GM10266 (cell line): Measurements from ENCODE around the gene LRRC17.
A peak's percentile ranks its signal among the peaks of the same experiment; 100 is the strongest.

Source experiments
- DNase-seq: peaks from one replicate; pipeline ENCODE4 v3.0.0; 2012; ENCODE audit errors: extremely low spot score
- TF ChIP-seq, protein P1 (sequence below): IDR thresholded peaks from 2 replicates; pipeline ENCODE4 v1.5.1; 2012; ENCODE audit warnings: mild to moderate bottlenecking, low read depth; ENCODE audit not compliant: control insufficient read depth, insufficient read depth; ENCODE audit errors: missing control alignments

LRRC17 gene

DNA sequence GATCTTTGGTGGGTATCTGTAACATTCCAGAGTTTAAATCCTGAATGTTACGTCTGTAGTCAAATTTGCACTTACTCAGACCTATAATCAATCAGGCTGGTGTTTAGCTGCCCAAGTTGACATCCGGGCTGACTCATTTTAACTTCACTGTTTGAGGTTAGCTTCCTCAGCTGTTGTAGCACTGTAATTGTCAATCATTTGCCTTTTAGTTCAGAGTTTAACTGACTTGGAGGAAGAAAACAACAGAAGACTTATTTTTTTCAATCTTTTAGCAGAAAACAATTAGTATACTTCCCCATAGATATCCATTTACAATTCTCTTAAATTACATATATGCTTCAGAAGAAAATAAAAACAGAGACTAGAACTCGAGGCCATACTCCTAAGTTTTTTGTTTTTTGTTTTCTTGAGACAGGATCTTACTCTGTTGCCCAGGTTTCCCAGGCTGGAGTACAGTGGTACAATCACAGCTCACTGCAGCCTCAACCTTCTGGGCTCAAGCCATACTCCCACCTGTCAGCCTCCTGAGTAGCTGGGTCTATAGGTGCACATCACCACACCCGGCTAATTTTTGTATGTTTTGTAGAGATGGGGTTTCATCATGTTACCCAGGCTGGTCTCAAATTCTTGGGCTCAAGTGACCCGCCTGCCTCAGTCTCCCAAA lies 38.5 kb upstream of the LRRC17 start:
- peak; percentile 47 for DNase-seq
- TF ChIP-seq, protein P1, sequence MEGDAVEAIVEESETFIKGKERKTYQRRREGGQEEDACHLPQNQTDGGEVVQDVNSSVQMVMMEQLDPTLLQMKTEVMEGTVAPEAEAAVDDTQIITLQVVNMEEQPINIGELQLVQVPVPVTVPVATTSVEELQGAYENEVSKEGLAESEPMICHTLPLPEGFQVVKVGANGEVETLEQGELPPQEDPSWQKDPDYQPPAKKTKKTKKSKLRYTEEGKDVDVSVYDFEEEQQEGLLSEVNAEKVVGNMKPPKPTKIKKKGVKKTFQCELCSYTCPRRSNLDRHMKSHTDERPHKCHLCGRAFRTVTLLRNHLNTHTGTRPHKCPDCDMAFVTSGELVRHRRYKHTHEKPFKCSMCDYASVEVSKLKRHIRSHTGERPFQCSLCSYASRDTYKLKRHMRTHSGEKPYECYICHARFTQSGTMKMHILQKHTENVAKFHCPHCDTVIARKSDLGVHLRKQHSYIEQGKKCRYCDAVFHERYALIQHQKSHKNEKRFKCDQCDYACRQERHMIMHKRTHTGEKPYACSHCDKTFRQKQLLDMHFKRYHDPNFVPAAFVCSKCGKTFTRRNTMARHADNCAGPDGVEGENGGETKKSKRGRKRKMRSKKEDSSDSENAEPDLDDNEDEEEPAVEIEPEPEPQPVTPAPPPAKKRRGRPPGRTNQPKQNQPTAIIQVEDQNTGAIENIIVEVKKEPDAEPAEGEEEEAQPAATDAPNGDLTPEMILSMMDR, result no peak

DNA sequence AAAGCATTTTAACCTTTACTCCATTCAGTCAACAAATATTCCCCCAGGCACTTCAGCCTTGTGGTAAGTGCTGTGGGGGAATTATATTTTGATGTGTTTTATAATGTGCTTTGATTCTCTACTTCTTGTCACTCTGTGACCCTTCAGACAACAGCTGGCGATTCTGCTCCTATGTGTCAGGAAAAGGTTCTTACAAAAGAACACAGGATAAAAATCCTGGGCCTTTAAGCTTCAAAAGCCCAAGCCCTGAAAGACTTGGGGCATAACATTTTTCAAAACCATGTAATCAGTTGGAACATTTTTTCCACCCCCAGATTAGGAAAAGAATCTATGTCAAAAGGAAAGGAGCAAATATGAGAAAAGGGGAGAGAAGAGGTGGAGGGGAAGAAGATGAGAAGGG lies 37.8 kb upstream of the LRRC17 start:
- TF ChIP-seq, protein P1, result no peak
- no peak for DNase-seq

DNA sequence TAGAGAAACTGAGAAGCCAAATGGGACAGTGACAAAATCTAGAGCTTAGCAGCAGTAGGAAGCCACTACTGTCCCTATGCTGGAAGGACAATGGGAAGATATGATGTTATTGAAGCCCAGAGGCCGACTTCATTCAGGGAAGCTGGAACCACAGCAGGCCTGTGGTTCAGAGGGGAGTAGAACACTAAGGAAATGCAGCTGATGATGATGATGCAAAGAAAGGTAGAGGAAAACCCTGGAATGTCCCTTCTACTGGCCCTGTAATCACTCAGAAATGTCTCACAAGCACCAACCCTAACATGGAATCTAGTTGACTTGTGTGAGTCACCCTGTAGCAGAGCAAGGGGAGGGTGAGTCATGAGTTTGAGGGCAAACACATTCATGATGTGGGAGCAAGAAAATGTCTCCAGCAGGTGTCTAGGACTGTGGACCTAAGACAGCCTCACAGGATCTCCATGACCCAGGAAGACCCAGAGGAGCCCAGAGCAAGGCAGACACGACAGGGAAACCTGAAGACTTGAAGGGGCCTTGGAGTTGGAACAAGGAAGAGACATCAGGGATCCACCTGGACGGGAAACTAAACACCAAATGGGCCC lies 37.0 kb upstream of the LRRC17 start:
- no peak for DNase-seq
- TF ChIP-seq, protein P1, result no peak

DNA sequence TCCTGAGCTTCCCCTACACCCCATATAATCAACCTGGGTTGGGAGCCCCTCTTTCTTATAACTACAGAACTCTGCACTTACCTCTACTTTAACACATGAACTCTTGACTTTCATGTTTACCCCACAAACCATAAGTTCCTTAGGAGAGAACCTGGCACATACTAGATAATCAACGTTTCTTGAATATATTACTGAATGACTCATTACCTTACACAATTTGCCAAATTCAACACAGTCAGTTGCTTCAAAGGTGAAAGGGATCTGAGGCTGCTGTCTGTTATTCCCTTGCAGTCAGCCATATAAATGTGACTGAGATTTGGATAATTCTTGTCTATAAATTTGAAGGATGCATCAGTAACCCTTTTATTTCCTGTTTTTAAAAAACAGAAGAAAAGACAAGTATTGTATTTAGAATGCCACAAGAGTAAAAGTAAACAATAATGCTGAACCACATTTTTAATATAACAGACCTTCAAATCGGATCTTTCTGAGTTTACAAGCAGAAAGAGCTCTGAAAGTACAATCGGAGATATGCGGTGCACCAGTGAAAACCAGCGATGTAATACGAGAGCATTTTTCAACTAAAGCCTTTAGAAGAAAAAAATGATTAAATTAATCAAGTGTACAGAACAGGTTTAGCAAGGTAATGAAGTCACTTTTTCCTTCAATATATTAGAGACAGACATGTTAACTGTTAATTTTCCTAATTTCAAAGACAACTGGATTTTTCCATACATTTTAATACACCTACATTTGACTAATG lies 29.5 kb upstream of the LRRC17 start:
- no peak for DNase-seq
- TF ChIP-seq, protein P1, result no peak

DNA sequence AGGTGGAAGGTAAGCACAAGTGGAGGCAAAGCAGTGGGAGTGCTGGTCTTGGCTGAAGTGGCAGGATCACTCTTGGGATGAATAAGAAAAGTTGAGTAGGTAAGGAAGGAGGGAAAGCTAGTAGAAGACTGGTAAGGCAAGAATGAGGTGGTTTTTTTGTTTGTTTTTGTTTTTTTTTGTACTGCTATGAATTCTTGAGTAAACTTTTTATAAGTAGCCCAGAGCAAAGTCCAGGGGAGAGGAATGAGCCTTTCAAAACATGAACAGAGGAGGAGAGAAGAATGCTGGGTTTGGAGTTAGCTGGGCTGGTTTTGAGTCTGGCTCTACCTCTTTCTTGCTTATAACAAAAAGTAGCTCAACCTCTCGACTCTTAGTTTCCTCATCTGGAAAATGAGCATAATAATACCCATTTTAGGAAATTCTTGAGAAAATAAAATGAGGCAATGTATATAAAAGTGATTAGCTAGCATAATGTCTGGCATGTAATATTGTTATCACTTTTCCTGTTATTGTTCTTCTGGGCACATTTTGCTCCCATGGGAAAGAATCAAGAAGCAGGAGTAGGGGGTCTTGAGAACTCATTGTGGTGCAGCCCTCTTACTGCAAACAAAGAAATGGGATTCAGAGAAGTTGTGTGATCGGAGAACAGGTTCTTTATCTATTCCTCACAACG lies 24.1 kb upstream of the LRRC17 start:
- DNase-seq, result no peak
- TF ChIP-seq, protein P1, result no peak

DNA sequence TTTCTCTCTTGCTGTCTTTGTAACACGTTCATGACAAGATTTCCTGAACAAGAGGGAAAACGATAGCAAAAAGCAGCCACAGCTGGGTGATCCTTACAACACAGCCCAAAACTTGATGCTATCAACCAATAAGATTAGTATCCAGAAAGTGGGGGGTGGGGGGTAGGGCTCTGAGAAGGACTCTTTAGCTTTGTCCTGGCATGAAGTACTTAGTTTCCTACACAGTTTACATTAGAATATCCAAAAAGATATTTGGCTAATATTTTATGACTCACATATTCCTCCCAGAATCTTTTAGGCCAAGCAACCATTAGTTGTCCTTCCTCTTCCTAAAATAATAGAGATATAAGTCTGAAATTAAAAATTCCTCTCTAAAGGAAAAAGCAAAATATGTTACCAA lies 22.9 kb upstream of the LRRC17 start:
- DNase-seq, result no peak
- TF ChIP-seq, protein P1, result no peak
